Lower leg skin (tissue), 3 donors: Measurements from ENCODE around the gene ASCL1.

Experiments used
- CTCF ChIP-seq, 3 donors: fragments of 450-650 bp; IDR thresholded peaks; one replicate each; pipeline ENCODE4 v1.5.1; 2016; ENCODE audit warnings: antibody characterized with exemption in 3 of 3, mild to moderate bottlenecking in 3 of 3, moderate library complexity in 2 of 3
- POLR2A ChIP-seq, 2 donors: fragments of 450-650 bp; IDR thresholded peaks; one replicate each; pipeline ENCODE4 v1.6.1; 2016 to 2017; ENCODE audit warnings: antibody characterized with exemption in 2 of 2, mild to moderate bottlenecking in 1 of 2, moderate library complexity in 1 of 2

- no peak for TF ChIP-seq CTCF (IDR thresholded peaks at IDR 0.05)
- TF ChIP-seq POLR2A (IDR thresholded peaks at IDR 0.05) = no peak
These were observed 6.3 kb downstream of the ASCL1 start for GRCh38 chr12:102963796-102964195.
